HG03025 (cell line): ENCODE data around the gene RRM2.

ENCODE experiments used
- ATAC-seq: cut with Tn5 transposase; IDR thresholded peaks from one replicate; pipeline ENCODE4 v1.9.1; 2021; ENCODE audit warnings: mild to moderate bottlenecking, moderate library complexity; ENCODE audit not compliant: unreplicated experiment, low FRiP score

The RRM2 gene

GRCh38 chr2:10168221-10168620 lies 45.7 kb downstream of the RRM2 start:
- no peak for ATAC-seq

- ATAC-seq: no peak
Observed at GRCh38 chr2:10169053-10169578, 46.6 kb downstream of the RRM2 start.

- ATAC-seq: no peak
Observed at GRCh38 chr2:10169581-10169980, 47.0 kb downstream of the RRM2 start.

- no peak for ATAC-seq
Observed at GRCh38 chr2:10170256-10170655, 47.7 kb downstream of the RRM2 start.

GRCh38 chr2:10171006-10171800 lies 48.7 kb downstream of the RRM2 start:
- no peak for ATAC-seq

GRCh38 chr2:10172033-10172871 lies 49.7 kb downstream of the RRM2 start:
- ATAC-seq: no peak

- no peak for ATAC-seq
Observed at GRCh38 chr2:10173258-10174005, 50.9 kb downstream of the RRM2 start.

GRCh38 chr2:10174173-10174572 lies 51.6 kb downstream of the RRM2 start:
- ATAC-seq: no peak

- no peak for ATAC-seq
Observed at GRCh38 chr2:10175441-10175840, 52.9 kb downstream of the RRM2 start.

- no peak for ATAC-seq
Observed at GRCh38 chr2:10178751-10179150, 56.2 kb downstream of the RRM2 start.

- ATAC-seq: no peak
Observed at GRCh38 chr2:10179422-10179821, 56.9 kb downstream of the RRM2 start.

- ATAC-seq: no peak
Observed at GRCh38 chr2:10180229-10180628, 57.7 kb downstream of the RRM2 start.
